Mucosa of descending colon (tissue), 3 donors: ENCODE results near the gene SP8. TPM values are rescaled to one million over a fixed set of nuclear protein-coding genes. Genes with fewer than 3 reads are reported as not detected.
"Not testable (repeated sequence)": the region's sequence is repeated elsewhere in the genome, so short reads cannot be mapped to it uniquely, and the experiment has no call there.

Source experiments
- ATAC-seq: fragments of 200-7000 bp; cut with Tn5 transposase; one replicate; pipeline ENCODE4 v1.9.1; 2020; ENCODE audit warnings: mild to moderate bottlenecking, moderate library complexity
- DNase-seq, 3 donors: peaks; one replicate each; pipeline ENCODE4 v3.0.0-alpha.2; 2020
- H3K36me3 ChIP-seq: fragments of 200-600 bp; one replicate; pipeline ENCODE4 v1.8.0; 2021; ENCODE audit warnings: low read depth, mild to moderate bottlenecking
- H3K4me1 ChIP-seq: fragments of 200-600 bp; one replicate; pipeline ENCODE4 v1.8.0; 2021; ENCODE audit warnings: low read depth, mild to moderate bottlenecking
- H3K4me3 ChIP-seq: fragments of 200-600 bp; one replicate; pipeline ENCODE4 v1.8.0; 2021; ENCODE audit warnings: mild to moderate bottlenecking
- H3K9me3 ChIP-seq: fragments of 200-600 bp; one replicate; pipeline ENCODE4 v1.8.0; 2021; ENCODE audit warnings: mild to moderate bottlenecking
- intact Hi-C, 2 donors: fragments of 100-400 bp; cut with DNase I in 1 of 2; cut with micrococcal nuclease in 1 of 2; formaldehyde crosslinking; loops; one replicate each; pipeline versions ENCODE4 v1.11.0 to v1.11.1; 2022; cut with DNase I, micrococcal nuclease
- long read RNA-seq, 2 donors: library from polyadenylated mRNA; unstranded; transcript quantifications; one replicate each; pipeline ENCODE4 v2.0.0, GENCODE V29; 2019 to 2021
- total RNA-seq, 3 donors: library from RNA; stranded (reverse); fragmentation: NEBNext Ultra II Directional in 2 of 3; extraction: Animal tissue kit (Norgen Biotek cat#: 25700) in 2 of 3; gene quantifications; one replicate each; pipeline versions ENCODE4 v1.2.1 to v1.2.4, GENCODE V29; 2021 to 2023
- TF ChIP-seq, protein P1 (sequence below): fragments of 200-600 bp; IDR thresholded peaks from one replicate; pipeline ENCODE4 v1.8.0; 2022; ENCODE audit warnings: antibody characterized with exemption, mild to moderate bottlenecking
- donor health status: DM: no; HTN: no; CAD: no; lungs with moderate emphysema.
- donor health status: DM: no; HTN: no; CAD: no.
- donor health status: DM: no; HTN: yes; CAD: no.

Gene SP8
- not detected for total RNA-seq
- long read RNA-seq, donor 1, result 0 reads
- long read RNA-seq, donor 2, result 0 reads

DNA sequence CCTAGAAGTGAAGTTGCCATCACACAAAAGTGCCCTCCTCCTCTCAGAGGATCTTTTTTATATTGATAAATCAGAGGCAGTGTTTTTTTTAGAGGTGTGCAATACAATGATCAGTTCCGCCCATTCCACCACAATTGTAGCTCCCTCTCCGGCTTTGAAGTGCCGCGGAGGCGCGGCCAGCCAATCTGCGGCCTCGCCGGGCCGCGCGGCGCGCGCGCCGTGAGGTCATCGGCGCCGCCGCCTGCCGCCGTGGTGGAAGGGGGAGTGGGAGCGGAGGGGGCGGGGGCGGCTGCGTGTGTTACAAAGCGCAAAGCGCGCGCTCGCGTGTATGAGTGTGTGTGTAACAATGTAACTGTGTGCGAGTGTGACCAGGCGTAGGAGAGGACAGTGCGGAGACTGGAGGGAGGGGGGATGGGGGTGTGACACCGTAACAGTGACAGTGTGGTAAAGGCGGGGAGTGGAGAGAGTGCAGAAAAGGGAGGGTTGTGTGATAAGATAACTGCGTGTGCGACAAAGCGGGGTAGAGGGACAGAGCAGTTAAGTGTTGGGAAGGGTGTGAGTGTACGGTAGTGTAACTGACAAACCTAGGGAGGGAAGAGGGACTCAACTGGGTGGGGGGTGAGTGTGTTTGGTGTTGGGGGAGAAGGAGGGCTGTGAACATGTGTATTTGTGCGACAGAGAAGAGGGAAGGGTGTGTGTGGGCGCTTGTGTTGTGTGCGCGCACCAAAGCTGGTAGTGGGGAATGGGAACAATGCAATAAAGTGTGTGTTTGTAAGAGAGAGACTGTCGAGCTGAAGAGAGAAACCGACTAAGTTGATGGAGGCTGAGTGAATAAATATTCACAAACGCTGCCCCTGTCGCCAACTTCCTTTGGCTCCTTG, at the start of gene SP8:
TSS of gene SP8 (minus strand) at position 108 of the 881 bp plus-strand sequence. CDS start at position 20, 88 bp downstream.
- ATAC-seq (peak; percentile 64), DNase-seq (peak in 2 of 3 donors; percentile 73)
- no peaks in the 10 kb centered on the region for H3K36me3 ChIP-seq
- intact Hi-C loops, result no loop called here
- H3K9me3 ChIP-seq, result no peaks in the 10 kb centered on the region
- TF ChIP-seq, protein P1, sequence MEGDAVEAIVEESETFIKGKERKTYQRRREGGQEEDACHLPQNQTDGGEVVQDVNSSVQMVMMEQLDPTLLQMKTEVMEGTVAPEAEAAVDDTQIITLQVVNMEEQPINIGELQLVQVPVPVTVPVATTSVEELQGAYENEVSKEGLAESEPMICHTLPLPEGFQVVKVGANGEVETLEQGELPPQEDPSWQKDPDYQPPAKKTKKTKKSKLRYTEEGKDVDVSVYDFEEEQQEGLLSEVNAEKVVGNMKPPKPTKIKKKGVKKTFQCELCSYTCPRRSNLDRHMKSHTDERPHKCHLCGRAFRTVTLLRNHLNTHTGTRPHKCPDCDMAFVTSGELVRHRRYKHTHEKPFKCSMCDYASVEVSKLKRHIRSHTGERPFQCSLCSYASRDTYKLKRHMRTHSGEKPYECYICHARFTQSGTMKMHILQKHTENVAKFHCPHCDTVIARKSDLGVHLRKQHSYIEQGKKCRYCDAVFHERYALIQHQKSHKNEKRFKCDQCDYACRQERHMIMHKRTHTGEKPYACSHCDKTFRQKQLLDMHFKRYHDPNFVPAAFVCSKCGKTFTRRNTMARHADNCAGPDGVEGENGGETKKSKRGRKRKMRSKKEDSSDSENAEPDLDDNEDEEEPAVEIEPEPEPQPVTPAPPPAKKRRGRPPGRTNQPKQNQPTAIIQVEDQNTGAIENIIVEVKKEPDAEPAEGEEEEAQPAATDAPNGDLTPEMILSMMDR, result no peak
- no peak within 1 kb of the TSS for H3K4me3 ChIP-seq
- H3K4me1 ChIP-seq, result peaks cover 18% of the 10 kb centered on the region

DNA sequence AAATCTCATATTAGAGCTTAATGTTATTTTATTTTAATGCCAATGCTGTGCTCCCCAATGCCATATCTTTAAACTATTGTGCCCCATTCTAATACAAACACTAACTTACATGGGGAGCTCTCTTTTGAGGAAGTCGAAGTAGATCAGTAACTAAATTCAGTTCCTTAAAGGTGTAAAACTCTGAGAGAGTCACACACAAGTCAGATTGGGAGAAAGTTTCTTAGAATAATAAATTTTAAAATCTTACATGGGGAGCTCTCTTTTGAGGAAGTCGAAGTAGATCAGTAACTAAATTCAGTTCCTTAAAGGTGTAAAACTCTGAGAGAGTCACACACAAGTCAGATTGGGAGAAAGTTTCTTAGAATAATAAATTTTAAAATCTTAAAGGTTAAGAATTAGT, 49.7 kb upstream of the SP8 start:
- H3K4me1 ChIP-seq, H3K36me3 ChIP-seq, H3K4me3 ChIP-seq, DNase-seq, ATAC-seq, H3K9me3 ChIP-seq, intact Hi-C loops: not testable (repeated sequence)

DNA sequence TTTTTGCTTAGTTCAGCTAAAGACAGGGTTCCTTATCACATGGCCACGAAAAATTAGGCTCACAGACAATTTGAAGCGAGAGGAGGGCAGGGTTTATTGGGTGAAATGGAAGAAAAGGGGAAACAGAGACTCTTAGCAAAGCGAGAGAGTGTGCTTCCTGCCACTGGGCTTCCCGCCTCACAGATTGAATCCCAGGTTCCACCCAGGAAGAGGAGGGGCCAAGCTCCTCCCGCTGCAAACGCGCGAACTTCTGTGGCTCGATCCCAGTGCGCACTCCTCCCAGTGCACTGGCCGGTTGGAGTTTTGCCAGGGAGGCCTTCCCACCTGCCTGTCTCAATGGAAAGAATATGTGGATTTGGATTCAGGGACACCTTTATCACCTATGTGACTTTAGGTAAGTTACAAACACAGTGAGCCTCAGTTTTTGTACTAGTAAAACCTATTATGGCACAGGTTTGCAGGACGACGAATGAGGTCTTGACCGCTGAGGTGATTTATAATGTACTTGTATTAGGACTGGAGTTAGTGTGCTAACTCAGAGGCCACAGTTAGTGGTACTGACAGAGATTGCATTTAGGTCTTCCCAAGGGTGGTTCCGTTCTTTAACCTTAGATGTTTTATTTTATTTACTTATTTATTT, 48.5 kb upstream of the SP8 start:
- intact Hi-C loops, result no loop called here
- Histone ChIP-seq H3K36me3 (no peaks in the 10 kb centered on the region), H3K4me1 (no peaks in the 10 kb centered on the region), H3K9me3 (no peaks in the 10 kb centered on the region), H3K4me3 (no peak overlapping the region)
- DNase-seq (no peak), ATAC-seq (no peak)
- TF ChIP-seq, protein P1, result no peak

DNA sequence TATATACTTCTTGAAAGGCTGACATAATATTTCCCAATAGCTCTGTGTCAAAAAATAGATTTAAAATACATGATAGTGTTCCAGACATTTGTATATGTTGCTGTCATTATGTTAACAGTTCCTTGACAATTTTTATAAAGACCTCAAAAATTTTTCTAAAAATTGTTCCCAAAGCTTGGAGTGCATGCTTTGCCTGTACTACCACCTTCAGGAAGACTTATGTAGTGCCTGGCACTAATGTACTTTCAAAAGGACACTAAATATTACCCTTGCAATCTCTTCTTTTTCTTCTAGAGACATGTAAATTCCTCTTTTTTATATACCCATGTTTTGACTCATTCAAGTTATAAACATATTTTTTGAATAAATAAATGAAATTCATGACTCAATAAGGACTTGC, 48.0 kb upstream of the SP8 start:
- intact Hi-C loops, result no loop called here
- H3K9me3 ChIP-seq, result no peaks in the 10 kb centered on the region
- no peak overlapping the region for H3K4me3 ChIP-seq
- H3K36me3 ChIP-seq, result no peaks in the 10 kb centered on the region
- no peak for ATAC-seq
- no peak for DNase-seq
- TF ChIP-seq, protein P1, result no peak
- no peaks in the 10 kb centered on the region for H3K4me1 ChIP-seq

DNA sequence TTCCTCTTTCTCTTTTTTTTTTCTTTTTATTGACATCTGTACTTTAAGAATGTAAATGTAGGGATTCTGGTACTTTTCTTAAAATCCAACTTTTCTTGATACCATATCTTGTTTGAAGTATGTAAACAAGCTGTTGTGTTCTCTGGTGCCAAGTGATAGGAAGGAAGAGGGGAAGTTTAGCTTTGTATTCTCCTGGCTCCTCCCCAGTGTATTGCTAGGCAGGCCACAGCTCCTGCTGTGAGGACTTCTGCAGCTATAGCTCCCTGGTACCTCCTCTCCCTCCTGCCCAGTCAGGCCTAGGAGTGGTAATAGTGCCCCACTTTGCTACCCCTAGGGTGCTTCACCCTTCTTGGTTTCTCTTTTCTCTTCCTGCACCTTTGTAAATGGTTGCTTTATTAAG, 45.3 kb upstream of the SP8 start:
- intact Hi-C loops, result no loop called here
- no peak for ATAC-seq
- TF ChIP-seq, protein P1, result no peak

DNA sequence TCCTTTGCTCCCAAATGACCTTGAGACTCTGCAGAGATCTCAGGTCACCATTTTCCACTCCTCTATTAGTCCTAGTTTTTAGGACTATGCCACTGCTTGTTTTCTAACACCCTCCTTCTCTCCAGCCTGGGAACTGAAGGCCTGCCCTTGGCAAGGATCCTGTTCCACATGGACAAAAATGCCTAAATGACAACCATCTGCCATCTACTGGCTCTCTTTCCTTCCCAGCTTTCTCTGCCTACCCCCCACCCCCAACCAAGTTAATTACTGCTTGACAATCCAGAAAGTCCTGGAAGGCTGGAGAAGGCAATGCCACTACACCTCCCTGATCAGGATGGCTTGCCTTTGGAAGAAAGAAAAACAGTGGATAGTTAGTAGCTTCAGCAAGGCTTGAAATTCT, 44.8 kb upstream of the SP8 start:
- DNase-seq (no peak), ATAC-seq (no peak)
- intact Hi-C loops, result no loop called here
- H3K4me3 ChIP-seq, result no peak overlapping the region
- H3K9me3 ChIP-seq, result no peaks in the 10 kb centered on the region
- no peaks in the 10 kb centered on the region for H3K4me1 ChIP-seq
- TF ChIP-seq, protein P1, result no peak
- H3K36me3 ChIP-seq, result no peaks in the 10 kb centered on the region

More for the DNA sequence above, 45.3 kb upstream of the SP8 start:
- no peaks in the 10 kb centered on the region for H3K36me3 ChIP-seq
- no peaks in the 10 kb centered on the region for H3K4me1 ChIP-seq
- no peak for DNase-seq
- H3K4me3 ChIP-seq, result no peak overlapping the region
- H3K9me3 ChIP-seq, result no peaks in the 10 kb centered on the region
